Measurements from ENCODE around the gene NOS1AP.
A peak's percentile ranks its signal among the peaks of the same experiment; 100 is the strongest.
"Not testable (repeated sequence)": the region's sequence is repeated elsewhere in the genome, so short reads cannot be mapped to it uniquely, and the experiment has no call there.

Gene NOS1AP

DNA sequence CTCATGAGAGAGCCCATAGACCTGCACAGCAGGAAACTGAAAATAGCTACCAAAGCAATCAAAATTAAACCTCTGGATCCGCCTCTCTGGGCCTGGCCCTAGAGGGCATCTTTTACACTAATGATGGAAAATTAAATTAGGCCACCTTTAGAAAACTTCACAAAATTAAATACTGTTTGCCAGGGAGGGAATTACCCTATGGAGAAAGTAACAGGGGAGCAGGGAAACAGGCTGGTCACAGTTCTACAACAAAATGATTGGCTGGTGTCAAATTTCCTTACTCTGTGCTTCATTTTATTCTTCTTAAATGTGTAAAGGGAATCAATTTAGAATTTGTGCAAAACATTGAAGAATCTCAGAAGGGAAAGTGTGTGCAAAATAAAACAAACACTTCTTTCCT is 244.7 kb downstream of the NOS1AP start:
- no peak for DNase-seq

DNA sequence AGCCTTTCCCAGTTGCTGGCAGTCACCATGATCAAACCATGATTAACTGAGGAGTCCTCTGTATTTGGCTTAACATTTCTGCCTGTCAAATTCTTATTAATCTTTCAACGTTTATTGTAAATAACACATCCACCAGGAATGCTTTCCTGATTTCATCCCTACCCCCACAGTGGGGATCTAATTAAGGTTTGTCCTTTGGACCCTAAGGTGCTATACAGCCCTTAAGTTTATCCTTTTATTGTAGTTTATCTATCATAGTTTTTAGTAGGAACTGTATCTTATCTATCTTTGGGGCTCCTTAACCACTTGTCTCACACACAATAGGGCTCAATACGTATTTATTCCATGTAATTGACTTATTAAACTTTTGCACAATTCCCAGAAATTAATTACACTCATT is 246.2 kb downstream of the NOS1AP start:
- DNase-seq, result no peak

DNA sequence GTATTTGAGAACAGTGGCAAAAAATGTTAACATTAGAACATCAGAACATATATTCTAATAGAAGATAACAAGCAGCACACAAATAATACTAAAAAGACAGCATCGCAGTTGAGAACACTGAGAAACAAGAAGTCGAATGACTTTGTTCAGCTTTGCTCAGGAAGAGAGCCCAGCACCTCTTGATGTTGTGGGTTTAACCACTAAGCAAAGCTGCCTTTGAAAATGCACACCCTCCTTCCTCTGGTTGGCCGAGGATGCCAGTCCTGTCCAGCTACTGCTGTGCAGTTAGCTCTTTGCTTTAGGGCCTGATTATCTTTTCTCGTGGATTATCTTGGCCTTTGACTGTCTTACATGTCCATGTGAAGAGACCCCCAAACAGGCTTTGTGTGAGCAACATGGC is 246.7 kb downstream of the NOS1AP start:
- DNase-seq, result no peak

DNA sequence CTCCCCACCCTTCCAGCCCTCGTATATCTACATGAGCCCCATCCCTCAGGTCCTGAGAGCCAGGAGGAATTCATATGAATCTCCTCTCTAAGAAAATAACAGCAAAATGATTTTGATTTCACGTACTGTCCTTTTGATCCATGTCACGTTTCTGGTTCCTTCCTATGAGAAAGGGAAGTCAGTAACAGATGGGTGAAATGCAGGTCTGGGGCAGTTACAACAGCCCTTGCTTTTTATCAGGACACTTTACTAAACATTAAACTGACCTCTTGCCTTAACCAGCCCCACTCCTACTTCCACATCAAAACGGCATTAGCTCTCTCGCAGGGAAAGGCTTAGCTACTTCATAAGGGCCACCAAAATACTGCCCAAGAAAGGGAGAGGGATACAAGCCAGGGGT is 248.1 kb downstream of the NOS1AP start:
- no peak for DNase-seq

DNA sequence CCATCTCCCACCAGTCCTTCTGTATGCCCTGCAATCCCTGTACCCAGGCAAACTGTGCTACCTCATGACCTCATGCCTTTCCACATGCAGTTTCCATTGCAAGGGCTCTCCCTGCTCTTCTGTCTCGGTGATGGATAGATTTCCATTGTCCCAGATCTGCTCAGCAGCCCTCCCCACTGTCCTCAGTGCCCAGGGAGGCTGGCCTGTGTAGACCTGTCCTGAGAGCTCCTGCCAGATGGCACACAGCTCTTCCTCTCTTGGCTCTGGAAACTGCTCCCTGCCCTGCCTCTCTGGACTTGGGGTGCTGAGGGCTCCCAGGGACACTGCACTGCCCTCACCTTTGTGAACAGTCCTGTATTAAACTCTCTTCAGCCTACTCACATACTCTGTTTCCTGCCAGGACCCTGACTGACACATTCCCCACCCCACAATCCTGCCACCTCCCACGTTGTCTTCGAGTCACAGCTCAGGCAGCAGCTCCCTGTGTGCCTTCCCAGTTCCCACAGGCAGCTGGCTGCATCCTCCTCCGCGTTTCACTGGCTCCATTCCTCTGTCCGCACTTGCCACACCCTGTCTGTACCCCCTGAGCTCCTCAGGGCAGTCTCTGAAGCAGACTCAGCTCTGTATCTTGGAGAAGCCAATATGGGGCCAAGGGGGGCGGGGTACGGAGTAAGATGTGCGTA is 250.1 kb downstream of the NOS1AP start:
- DNase-seq, result peak; percentile 19

DNA sequence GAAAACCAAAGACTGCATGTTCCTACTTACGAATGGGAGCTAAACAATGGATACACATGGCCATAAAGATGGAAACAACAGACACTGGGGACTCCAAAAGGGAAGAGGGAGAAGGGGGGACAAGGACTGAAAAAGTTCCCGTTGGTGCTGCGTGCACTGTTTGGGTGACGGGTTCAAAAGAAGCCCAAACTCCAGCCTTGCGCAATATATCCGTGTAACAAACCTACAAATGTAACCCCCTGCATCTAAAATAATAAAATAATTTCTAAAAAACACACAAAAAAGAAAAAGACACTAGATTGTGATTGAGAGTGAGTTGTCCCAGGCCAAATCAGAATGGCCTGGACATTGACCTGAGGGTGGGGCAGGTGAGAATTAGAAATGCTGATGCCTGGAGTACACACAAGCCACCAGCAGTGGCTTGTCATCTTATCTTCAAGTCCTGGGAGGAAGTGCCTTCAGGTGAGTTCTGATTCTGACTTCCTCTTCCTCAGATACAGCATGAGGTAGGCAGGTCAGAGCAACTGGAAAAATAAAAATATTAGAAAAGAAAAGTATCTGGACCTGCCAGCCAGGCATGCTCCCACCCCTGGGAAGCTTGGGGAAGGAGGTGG is 252.4 kb downstream of the NOS1AP start:
- DNase-seq, result no peak

DNA sequence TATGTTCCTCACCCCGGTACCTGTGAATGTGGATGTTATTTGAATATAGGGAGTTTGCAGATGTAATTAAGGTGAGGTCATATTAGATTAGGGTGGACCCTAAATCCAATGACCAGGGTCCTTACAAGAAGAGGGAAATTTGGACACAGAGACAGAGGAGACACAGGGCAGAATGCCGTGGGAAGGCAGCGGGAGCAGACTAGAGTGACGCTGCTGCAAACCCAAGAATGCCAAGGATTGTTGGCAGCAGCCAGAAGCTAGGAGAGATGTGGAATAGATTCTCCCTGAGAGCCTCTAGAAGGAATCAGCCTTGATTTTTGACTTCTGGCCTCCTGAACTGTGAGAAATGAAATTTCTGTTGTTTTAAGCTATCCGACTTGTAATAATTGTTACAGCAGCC is 253.5 kb downstream of the NOS1AP start:
- no peak for DNase-seq

DNA sequence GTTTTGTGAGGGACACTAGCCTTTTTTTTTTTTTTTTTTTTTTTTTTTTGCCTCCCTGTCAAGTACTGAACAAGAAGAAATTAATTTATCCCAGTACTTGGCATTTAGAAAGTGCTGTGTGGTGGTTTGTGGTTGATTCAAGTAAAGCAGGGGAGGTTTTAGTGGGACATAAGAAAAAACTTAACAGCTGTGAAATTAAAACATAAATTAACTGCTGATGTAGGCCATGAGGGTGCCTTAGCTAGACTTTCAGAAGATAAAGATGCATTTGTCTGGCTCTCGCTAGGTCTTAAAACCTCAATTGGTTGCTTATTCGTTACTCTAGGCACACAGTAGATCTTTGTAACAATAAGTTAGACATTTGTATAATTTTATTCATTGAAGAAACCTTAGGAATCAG is 254.9 kb downstream of the NOS1AP start:
- DNase-seq, result no peak

DNA sequence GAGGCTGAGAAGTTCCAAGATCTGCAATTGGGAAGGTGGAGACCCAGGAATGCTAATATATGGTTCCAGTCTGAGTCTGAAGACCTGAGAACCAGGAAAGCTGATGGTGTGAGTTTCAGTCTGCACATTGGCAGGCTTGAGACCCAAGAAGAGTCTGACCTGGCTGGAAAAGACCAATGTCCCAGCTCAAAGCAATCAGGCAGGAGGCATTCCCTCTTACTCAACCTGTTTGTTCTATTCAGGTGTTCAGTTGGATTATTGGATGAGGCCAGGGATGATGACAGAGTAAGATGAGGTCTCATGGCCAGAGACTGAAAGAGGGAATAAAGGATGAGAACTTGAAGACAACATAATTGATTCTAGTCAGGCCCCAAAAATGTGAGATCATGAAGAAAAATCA is 257.1 kb downstream of the NOS1AP start:
- no peak for DNase-seq

DNA sequence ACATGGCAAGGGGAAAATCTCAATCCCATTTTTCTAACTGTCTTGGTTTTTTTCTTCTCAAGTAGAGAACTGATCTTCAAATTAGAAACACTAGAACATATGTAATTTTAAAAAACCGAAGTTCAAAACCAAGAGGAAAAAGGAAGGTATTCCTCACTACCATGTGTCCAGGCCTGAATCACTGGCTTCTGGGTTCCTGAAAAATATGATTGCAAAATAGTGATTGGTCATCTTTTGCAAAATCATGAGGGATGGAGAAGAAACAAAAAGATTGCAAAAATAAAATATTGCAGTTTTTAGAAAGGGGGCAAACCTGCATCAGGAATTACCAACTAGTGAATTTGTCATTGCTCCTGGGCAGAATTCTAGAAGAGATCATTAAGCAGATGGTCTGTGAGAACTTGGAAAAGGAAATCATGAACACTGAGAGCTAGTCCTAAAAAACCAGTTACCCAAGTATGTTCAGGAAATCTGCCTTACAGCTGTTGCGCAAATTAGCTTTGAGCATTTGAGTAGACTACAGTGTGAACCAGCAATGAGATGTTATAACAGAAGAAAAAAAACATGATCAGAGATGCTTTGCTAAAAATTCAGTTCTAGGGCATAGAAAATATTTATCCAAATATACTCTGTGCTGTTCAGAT is 257.8 kb downstream of the NOS1AP start:
- no peak for DNase-seq

DNA sequence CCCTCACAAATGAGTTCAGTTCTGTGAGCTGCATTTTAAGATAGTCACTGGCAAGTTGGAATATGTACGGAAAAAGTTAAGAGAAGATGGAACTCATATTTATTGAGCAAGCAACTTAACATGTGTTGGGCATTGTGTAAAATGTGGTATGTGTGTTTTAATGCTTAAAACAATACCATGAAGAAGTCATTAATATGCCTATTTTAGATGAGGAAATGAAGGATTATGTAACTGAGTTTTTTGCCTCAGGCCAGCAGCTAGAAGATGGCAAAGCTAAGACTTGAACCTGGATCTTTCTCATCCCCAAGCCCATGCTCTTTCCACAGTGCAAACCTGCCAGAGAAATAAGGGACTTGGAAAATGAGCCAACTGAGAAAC is 258.3 kb downstream of the NOS1AP start:
- DNase-seq, result no peak

DNA sequence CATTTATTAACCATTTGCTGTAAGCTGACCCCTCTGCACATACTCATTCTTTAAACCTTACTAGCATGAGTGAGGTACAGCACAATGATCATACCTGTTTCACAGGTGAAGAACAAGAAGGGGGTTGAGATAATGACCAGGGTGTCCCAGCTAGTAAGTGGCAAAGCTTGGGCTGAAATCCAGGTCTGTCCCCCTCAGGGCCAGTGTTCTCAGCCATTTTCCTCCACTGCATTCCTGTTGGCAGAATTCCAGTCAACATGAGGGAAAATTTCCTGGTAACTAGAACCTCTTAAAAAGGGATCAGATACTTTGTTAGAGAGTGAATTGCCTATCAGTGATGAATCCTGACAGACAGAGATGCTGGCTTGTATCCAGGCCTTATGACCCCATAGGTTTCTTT is 259.0 kb downstream of the NOS1AP start:
- peak; percentile 14 for DNase-seq

DNA sequence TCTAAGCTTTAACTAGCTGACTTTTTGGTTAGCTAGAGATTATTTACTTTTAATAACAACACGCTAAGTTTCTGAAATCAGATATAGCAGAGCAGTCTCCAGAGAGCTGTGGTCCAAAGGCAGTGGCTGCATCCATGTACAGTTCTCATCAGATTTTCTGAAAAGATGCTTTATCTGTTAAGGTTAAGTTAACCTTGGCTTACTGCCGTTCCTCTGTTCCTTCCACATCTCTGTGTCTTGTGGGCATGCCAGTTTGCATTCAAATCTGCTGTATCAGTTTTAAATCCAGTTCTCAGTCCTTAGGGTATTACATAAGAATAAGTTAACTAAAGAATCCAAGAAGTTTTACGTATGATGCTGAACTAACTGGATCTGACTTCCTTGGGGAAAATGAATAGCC is 260.3 kb downstream of the NOS1AP start:
- no peak for DNase-seq

DNA sequence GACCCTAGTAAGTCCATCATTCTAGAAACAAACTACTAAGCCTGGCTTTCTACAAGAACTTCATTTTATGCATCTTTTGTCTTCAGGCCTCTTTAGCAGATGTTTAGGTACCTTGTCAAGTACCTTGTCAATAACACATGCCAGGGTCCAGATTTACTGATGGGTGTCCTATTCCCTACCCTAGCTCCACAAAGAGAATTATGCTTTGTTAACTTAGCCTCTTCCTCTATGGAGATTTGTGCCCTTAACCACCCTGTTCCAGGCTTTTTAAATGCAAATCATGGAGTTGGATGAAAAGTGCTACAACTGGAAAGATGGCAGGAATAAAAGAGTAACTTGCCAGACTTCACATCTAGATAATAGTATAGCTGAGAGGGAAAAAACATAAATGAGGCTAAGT is 264.5 kb downstream of the NOS1AP start:
- DNase-seq, result no peak

DNA sequence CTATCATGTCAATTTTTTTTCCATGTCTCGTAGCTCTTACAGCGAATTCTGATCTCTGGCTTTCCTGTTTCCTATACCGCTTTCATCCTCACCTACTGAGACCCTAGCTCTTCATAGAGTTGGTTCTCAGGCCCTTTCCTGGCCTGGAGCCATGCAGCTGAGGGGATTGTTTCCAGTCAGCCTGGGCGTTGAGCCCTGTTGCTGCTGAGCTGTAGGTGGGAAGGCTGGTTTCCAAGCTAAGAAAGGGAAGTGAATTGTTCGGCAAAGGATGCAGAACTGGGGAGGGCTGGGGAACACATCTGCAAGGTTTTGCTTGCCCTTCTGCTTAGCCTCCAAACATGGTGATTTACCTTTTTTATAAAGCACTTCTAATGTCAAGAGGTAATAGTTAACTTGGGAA is 265.6 kb downstream of the NOS1AP start:
- no peak for DNase-seq

DNA sequence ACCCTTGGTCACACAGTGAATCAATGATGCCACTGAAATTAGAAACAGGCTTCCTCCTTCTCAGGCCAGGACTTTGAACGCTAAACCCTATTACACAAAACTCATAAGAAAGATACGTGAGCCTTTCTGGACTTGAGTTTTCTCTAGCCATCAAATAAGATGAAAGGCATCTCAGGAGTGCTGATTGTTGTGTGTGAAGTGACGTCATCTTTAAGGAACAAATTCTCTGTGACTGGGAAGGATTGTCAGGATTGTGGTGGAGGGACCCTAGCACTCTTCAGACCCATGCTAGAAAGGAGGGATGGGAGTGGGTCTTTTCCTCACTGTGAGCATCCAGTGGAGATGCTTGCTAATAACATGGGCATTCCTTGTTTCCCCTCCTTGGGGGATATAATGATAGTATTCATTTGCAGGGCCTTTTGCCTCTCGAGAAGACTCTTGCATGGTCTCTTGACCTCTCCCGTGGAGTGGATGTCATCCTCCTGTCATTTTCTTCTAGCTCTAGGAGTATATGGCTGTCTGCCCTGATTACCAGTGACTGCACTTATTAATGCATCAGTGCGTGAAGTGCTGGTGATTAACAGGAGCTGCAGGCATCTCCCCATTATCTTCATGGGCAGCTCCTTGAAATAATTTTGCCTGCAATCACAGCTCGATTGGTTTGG is 267.3 kb downstream of the NOS1AP start:
- DNase-seq, result no peak

DNA sequence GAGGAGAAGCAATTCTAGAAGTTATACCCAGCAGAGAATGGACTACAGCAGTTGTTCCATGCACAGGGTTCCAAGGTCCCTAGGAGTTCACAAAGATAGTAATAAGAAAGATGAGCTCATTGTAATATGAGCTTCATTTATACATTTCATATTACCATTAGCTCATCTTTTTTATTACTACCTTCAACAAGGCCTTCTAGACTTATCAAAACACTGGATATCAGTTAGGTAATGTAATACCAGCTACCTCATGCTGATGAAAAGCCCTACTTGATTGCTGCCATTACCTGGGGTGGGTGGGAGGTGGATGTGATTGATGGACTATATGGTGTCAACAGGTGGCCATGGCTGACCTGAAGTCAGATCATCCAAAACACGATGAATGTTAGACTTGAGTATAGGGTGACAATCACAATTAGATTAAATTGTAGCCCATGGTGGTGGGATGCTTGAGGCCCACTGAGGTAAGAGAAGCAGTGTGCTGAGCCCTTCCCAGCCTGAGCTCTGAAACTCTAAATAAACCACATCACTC is 273.0 kb downstream of the NOS1AP start:
- DNase-seq, result no peak

DNA sequence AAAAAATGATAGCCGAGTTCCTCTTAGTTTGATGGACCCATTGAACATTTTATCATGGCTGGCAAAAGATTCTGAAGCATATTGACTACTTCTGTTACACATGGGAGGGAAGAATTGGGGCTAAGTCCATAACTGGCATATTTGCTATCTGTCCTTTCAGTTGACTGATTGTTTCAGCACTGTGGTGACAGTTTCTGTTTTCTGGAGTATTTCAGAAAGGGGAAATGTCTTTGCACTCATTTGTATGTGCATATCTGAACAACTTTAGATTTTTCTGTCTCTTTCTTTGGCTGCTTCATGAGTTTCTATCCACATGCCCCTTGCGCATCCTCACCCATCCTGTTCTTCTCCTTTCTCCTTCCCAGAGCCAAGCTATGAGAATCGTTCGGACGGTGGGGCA is 274.0 kb downstream of the NOS1AP start:
- no peak for DNase-seq

DNA sequence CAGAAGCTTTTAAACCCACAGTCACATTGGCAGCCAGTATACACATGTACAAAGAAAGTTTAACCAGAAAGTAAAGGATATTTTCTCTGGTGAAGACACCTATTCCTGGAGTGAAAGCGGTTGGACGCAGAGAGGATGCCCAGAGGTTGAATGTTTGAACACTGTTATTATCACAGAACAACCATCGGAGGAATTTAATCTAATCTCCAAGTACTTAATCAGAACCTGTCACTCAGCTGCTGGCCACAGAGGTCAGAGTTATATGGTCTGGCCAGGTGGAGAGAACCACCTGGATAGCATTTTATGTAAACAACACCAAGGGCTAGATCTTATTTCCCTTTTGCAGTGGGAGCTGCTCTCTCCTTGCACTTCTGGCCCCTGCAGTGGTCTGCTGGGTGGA is 277.8 kb downstream of the NOS1AP start:
- DNase-seq, result no peak

DNA sequence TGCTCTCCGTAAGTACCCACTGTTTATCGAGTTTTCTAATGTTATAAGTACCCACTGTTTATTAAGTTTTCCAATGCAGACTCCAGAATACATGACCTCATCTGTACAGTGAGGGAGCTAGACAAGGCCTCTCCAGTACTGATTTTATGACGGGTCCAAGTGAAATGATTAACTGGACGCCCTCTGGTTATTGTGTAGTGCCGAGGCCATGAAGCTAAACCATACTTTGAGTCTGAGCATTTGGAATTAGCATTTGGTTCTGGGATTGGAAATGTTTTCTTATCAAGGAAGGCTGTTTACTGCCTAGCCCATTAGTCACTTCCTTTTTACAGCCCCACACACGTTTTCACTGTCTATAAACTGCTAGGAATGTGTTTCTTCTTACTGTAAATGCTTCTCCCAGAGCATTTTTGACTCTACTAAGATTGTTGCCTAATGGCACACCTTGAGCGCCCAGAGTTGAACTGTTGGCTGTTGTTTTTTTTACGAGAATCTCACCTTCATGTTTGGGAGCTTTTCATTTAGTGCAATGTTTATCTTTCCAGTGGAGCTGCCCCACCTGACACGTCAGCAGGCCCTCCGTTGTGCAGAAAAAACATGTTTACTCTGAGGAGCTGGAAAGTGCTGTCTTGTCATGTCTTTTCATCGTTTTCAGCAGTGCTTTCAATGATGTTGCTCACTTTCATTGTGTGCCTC is 280.3 kb downstream of the NOS1AP start:
- no peak for DNase-seq

DNA sequence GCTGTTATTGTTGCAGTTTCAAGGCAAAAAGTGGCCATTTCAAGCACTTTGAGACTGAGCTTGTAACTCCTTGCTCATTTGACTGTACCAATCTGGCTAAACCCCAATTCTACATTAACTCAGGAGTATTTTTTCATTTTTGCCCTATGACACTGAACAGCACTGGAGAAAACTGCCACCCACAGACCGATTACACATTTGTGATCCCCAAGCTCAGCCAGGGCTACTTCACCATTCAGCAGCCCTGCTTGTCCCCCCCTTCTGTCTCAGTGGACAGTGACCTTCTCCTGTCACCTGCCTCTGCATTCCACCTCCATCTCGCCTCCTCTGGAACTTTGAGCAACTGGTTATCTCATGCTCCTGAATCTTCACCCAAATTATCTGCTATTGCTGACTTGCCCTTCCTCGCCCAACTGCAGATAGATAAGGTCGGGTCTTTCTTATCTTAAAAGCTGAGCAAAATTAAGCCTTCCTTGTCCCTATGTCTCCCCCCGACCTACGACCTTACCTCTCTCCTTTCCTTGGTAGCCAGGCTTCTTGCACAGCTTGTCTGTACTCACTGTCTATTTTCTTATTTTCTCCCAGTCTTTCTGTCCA is 281.9 kb downstream of the NOS1AP start:
- no peak for DNase-seq

DNA sequence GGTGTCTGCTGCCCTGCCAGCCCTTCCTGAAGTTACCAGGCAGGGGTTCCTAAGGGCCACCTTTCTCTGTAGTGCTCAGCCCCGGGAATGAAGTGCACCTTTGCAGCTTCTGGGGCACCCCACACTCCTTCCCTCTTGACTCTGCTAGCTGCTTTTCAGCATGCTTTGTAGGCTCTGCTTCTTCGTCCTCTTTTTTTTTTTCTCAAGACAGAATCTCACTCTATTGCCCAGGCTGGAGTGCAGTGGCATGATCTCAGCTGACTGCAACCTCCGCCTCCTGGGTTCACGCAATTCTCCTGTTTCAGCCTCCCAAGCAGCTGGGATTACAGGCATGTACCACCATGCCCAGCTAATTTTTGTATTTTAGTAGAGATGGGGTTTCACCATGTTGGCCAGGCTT is 282.4 kb downstream of the NOS1AP start:
- DNase-seq, result not testable (repeated sequence)

DNA sequence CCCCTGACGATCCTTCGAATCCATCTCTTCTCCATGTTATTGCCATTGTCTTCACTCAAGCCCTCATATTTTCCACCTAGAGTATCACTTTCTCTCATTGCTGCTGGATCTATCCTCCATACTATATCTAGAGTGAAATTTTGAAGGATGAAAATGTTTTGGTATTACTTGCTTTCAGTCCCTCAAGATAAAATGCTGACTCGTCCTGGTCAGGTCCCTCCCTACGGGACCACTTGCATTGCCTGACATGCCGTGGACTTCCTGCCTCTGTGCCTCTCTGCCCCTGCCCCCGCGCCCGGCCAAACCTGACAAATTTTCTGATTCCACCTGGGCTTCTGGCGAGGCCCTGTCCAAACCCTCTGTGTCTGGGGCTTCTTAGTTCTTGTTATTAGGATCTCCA is 283.6 kb downstream of the NOS1AP start:
- DNase-seq, result no peak

Measured in NCI-H2171 (cell line).